NCI-H2081 (cell line): ENCODE measurements around the gene PLD4.
A peak's percentile ranks its signal among the peaks of the same experiment; 100 is the strongest.

Experiments used
- DNase-seq, 2 experiments: peaks; one replicate each; lab custom pipeline; 2025; lab: John Stamatoyannopoulos, UW

Gene PLD4

DNA sequence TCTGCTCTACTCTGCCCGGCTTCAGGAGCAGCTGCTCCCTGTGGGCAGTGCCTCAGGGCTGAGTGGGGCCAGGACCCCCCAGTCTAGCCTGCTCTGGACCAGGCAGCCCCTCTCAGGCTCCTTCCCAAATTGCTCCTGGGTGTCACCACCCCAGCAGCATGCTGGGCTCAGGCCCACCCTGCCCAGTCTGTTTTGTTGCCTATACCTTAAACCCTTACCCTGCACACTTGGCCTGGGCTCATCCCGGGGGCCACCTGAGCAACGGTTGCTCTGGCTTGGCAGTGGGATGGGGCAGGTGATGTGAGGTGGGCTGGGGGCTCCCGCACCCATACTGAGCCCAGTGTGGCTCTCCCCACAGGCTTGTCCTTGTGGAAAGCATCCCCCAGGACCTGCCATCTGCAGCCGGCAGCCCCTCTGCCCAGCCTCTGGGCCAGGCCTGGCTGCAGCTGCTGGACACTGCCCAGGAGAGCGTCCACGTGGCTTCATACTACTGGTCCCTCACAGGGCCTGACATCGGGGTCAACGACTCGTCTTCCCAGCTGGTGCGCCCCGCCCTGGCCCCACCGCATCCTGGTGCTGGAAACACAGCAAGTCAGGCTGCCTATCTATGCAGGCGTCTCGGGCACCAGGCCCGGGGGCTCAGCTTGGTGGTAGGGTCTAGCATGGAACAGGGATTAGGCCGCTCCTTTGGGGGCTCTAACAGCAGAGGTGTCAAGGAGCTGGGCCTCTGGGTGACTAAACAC, 3.9 kb downstream of the PLD4 start:
- no peak for DNase-seq

- DNase-seq: no peak
Observed at GRCh38 chr14:104929268-104930230, 4.9 kb downstream of the PLD4 start.

DNA sequence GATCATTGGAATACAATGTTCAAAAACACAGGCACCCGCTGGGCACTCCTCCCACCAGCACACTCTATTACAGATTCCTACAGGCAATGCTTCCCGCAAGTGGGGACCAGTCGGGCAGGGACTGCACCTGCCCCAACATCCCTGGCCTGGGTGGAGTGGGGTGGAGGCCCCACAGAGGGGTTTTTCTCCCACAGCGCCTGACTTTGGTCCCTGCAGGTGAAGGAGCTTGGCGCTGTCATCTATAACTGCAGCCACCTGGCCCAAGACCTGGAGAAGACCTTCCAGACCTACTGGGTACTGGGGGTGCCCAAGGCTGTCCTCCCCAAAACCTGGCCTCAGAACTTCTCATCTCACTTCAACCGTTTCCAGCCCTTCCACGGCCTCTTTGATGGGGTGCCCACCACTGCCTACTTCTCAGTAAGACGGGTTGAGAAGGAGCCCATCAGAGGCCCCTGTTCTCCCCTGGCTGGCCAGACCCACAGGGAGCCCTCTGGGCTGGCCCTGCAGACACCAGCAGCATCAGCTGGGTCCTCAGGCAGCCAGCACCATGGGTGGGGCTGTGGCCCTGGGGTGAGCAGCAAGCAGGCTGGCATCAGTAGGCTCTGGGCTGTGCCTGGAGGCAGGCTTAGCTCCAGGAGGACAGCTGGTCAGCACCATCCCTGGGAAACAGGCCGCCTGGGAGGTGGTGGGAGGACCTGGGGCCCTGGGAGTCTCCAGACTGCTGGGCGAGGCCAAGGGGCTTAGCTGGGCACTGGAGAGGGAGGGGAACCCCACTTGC, 6.0 kb downstream of the PLD4 start:
- DNase-seq: no peak

GRCh38 chr14:104931304-104931770, 6.7 kb downstream of the PLD4 start:
- no peak for DNase-seq

- DNase-seq: no peak
Observed at GRCh38 chr14:104931771-104932675, 7.3 kb downstream of the PLD4 start.

DNA sequence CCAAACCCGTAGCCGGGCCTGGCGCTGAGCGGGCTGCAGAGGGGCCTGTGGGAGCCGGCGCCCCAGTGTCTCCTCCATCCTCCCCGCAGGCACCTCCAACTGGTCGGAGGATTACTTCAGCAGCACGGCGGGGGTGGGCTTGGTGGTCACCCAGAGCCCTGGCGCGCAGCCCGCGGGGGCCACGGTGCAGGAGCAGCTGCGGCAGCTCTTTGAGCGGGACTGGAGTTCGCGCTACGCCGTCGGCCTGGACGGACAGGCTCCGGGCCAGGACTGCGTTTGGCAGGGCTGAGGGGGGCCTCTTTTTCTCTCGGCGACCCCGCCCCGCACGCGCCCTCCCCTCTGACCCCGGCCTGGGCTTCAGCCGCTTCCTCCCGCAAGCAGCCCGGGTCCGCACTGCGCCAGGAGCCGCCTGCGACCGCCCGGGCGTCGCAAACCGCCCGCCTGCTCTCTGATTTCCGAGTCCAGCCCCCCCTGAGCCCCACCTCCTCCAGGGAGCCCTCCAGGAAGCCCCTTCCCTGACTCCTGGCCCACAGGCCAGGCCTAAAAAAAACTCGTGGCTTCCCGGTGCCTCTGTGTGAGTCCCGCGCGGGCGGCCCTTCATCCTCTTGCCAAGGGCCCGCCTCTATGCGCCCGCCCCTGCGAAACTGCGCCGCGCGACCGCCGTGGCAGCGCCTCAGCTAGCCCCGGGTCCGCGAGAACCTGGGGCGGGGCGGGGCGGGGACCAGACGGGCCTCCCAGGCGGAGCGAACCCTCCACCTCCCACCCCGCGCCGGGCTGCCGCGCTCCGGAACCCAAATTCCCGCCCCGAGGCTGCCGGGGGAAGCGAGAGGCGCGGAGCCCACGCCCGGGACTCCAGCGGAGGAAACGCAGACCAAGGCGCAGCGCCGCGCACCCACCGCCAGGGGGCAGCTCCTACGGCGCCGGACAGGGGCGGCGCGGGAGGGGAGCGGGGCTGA, 8.3 kb downstream of the PLD4 start:
- DNase-seq: peak; percentile 68 to 74

- DNase-seq: no peak
Observed at GRCh38 chr14:104933746-104934733, 9.4 kb downstream of the PLD4 start.

DNA sequence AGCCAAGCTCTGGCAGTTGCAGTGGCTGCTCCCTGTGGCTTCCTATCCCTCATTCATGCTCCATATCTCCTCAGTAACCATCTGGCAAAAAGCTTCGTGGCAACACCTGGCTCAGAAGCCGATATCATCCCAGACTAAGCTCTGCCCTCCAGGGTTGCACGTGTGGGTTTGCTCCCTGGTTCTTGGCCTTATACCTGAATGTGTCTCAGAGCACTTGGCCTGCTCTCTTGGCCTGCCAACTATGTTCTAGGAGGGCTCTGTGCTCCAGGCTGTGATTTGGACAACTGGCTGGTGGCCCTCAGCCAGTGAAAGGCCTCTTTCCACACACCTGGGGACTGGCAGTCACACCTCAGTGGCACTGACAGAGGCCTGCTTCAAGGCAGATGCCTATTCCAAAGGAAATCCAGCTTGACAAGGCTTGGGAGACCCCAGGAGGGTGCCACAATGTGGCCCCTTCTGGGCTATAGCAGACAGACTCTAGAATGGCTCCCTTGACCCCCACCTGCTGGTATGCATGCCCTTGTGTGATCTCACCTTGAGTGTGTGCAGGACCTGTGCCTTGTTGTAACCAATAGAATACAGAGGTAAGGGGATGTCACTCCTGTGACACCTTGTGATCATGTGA, 10.5 kb downstream of the PLD4 start:
- DNase-seq: no peak

GRCh38 chr14:104935955-104936354, 11.3 kb downstream of the PLD4 start:
- DNase-seq: no peak

DNA sequence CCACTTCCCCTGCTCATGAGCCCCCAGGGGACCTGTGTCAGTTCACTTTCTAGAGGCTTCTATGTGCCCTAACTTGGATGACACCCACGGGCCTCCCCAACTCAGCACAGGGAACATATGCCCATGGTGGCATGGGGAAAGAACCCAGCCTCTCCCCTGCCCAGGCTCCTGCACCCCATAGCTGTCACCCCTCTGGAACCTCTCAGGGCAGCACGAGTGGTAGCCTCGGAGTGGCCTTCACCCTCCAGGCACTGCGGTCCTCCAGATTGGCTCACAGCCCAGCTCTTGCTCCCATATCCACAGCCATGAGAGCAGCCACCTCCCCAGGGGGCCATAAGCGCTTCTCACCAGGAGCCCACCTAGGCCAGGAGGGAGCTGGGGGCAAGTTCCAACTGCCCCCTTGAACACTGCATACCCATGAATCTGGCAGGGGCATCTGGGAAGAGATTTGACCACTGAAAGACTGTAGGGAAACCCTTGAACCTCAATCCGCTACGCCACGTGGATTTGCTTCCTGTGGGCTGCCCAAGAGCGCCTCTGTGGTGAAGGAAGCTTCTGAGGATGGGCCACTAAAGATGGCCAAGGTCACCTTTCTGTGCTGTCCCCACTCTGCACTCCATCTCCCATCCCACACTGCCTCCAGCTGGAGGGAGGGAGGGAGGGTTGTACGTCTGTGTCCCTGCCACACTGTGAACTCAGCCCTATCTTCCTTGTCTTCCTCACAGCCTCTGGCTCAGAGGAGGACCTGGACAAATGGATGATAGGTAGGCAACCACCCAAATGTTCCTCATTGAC, 11.9 kb downstream of the PLD4 start:
- DNase-seq: no peak

- no peak for DNase-seq
Observed at GRCh38 chr14:104937161-104937560, 12.5 kb downstream of the PLD4 start.

GRCh38 chr14:104937694-104938365, 13.2 kb downstream of the PLD4 start:
- DNase-seq: no peak

DNA sequence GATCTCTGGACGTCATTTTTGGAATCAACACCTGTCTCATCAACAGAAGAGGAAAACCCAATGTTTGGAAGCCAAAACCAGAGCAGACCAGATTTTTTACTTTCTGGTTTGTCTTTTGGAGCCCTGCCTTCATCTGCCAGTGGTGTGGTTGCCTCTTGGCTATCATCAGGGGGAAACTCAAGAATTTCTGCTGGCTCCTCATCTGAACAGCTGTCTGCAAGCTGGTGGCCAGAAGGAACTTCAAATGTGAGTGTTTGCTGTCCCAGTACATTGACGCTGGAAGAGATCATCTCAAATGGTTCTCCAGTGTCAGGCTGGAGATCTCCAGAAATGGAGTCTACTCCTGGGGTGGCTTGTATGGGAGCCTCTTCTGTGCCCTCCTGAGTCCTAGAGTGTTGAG, 13.8 kb downstream of the PLD4 start:
- no peak for DNase-seq

DNA sequence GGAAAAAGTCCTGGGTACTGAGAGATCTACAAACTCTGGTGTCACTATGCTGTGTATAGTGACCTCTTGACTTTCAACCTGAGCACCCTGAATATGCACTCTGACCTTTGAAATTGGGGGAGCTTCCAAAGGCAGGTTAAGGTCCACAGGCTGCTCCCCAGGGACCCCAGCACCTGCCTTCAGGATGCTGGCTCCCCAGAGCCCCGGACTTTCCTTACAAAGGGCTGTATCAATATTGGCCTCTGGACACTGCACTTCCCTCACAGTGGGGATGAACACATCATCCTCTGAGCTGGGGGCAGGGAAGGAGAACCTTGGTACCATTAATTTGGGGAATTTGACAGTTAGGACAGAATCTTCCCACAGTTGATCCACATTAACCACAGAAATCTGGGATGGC, 14.3 kb downstream of the PLD4 start:
- no peak for DNase-seq

GRCh38 chr14:104939666-104940410, 15.2 kb downstream of the PLD4 start:
- DNase-seq: no peak

DNA sequence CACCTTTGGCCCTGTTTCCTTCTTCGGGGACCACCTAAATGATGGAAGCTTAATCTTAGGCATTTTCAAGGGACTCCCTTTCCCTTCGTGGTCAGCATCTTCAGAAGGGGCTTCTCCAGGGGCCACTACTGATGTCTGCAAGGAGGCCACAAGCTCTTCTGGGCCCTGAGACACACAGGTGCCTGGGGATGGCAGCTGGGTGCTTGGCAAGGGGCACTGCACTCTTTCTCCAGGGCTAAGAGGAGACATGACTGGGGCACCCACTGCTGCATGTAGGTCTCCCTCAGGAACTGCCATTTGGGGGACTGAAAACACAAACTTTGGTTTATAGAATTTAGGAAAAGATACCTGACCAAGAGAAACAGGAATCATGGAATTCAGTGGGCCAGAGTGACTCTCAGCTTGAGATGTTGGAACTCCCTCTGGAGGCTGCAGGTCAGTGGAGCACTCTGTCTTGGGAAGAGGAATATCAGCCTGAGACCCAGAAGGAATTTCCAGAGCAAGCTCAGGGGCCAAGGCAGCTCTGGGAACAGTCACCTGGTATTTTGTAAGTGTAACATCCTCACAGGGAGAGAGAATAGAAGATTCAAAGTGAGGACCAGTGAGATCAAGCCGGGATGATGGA, 16.0 kb downstream of the PLD4 start:
- no peak for DNase-seq
